ENCODE data around the gene TDRD3.

The TDRD3 gene

DNA sequence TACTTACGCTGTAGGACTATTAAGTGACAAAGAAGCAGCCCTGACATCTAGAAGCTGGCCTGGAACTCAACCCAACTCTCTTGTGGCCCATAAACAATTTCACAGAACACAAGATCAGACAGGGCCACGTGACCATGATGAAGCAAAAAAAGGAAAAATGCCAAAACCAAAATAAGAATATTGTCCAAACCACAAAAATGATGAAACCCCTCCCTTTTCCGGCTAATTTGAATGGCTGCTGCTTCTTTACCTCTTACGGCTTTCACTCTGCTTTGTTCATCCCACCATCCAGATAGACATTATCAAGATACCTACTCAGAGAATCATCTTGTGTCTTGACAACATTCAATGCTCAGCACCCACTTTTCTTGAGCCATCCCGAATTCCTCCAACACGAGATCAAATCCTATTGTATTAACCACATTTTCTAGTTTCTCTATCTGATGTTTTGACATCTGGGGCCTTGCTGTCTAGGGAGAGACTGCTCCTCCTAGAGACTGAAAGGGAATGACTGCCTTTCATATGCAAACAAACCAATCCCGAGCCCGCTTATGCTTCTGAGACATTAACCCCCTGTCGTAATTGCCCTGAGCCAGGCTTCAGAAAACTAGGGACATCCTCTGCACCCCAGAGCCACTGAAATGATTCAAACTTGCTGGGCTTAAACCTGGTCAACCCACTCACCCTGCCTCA lies 186.3 kb downstream of the TDRD3 start:
- no peak for DNase-seq

DNA sequence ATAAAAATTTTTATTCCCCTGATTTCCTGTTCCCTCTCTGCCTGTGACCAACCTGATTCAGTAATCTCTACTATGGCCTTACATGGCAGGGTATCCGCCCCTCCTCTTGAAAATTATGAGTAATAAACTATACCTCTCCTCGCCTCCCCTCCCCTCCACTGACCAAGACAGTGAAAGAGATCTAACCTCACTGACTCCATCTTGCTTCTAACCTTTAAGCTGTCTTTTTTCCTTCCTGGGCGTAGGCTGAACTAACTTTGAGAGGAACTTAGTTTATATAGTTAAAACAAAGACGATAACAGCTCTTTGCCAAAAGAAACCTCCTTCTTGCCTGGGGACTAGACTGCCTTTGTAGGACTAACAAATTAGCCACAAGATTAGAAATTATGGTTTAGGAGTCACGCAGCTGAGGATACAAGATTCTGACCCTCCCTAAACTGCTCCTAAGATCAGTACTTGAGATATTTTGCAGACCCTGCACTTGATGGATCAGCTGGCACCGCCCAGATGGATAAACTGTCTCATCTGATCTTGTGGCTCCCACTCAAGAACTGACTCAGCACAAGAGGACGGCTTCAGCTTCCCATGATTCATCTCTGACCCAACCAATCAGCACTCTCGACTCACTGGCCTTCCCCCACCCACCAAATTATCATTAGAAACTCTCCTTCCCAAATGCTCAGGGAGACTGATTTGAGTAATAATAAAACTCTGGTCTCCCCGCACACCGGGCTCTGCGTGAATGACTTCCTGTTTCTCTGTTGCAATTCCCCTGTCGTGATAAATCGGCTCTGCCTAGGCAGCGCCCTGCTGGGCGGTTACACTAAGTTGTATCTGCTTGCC lies 187.1 kb downstream of the TDRD3 start:
- no peak for DNase-seq

DNA sequence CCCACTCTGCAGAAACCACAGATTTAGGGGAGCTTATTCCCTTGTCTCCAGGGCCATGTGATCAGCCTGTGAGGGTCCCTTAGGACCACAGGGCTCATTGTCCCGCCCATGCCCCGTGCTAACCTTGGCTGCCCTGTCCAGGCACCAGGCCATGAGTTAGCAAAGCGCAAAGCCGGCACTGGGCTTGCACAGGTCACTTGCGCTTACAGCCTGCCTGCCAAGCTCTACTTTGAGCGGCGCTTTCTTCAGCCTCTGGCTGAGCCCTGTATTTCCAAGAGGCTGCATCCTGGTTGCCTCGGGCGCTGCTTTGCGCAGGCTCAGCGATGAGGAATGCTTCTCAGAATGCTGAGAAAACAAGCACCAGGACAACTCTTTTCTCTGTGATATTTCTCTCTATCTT lies 188.0 kb downstream of the TDRD3 start:
- no peak for DNase-seq

DNA sequence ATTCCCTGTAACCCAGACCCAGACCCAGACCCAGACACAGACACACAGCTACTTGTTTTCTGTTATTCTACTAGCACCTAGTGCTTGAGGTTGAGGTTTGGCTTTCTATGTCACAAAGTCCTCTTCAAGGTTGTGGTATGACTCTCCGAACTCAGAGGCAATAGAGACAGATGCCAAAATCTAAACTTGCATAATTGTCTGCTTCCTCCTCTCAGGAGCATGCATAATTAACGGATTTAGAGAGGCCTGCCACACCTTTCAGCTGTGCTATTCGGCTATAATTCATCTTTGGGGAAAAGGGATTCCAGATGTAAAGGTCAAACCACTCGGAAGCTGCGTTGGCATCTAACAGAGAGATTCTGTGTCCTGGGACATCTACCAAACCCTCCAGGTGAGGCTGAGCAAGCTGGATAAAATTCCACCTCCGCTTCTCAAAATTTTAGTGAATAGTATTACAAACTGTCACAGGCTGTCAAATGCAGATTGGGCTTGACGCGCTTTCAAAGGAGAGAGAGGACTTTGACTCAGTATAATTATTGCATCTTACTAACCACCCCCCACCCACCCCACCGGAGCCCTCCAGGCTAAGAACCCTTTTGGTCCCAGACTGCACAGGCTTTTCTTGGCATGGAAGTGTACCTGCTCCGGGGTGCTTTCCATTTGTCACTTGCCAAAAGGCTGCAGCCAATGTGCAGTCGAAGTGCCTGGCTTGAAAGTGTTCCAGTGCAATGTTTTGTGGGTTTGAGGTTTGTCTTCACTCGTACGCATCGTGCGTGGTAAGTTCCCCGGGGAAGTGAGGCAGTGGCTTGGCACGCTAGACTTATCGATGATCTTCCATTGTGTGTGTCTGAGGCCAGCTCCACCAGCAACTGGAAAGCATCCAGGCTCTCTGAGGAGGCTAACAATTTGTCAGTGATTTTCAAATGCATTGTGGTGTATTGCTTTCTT lies 194.1 kb downstream of the TDRD3 start:
- no peak for DNase-seq

DNA sequence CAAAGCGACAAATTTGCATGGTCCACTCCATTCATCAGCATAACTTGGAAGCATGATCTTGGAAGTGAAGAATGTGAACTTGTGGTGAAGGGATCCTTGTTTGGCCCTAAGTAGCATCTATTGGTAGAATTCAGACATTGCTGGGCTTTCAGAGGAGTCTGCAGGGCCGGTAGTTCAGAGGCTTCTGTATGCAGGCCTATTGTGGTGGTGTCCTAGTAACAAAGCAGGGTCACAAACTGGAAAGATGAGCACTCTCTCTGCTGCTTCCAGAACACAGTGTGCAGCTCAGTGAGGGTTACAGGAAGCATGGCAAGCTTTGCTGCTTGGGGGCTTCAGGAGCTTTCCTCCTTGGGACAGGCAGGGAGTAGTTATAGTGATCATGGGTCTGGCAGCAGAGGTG lies 206.0 kb downstream of the TDRD3 start:
- no peak for DNase-seq

DNA sequence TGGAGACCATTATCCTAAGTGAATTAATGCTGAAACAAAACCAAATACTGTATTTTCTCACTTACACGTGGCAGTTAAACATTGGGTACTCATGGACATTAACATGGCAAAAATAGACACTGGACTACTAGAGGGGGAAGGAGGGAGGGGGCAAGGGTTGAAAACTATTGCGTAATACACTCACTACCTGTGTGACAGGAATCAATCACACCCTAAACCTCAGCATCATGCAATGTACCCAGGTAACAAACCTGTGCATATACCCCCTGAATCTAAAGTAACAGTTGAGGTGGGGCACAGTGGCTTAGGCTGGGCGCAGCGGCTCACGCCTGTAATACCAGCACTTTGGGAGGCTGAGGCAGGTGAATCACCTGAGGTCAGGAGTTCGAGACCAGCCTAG lies 207.0 kb downstream of the TDRD3 start:
- DNase-seq, result no peak

DNA sequence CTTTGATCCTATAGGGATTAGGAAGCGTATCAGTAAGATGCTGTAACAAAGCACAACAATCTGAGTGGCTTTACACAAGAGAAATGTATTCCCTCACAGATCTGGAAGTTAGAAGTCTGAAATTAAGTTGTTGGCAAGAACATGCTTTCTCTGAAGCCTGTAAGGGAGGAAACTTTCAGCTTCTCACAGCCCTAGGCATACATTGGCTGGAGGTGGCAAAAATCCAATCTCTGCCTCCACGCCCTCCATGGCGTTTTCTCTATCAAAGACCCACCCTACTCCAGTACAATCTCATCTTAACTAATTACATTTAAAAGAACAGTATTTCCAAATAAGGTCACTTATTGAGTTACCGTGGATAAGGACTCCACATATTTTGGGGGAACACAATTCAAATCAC lies 211.9 kb downstream of the TDRD3 start:
- DNase-seq, result no peak

DNA sequence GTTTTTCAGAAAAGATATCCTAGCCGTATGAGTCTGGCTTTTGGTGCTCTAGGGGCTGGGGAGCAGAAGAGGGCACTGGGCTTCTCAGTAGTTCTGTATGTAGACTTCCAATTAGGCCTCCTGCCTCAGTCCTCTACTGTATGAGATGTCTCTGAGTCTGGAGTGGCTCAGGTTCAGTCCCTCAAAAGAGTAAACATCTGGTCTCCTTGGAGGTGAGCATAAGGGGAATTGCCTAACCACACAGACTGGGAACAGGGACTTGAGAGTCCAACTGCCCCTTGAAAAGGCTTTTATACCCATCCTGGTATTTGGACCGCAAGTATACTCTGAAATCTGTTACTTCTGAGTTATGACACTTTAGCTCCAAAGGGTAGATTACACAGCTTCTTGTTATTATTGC lies 214.5 kb downstream of the TDRD3 start:
- no peak for DNase-seq

DNA sequence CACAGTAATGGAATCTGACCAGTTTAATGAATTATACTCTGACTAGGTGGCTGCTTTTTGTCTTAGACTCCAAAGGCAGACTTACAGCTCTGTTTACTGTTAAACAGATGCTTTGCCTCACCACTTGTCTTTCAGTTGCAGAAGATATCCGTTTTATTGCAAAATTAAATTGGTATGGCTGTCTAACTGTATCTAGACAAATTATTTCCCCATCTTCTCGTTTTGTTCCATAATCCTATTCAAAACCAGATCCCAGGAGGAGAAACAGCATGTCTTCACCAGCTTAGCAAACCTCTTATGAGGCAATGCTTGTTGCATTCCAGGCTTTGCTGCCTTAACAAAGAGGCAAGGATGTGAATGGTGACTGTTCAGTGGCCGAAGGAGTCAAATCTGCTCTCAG lies 215.6 kb downstream of the TDRD3 start:
- no peak for DNase-seq

DNA sequence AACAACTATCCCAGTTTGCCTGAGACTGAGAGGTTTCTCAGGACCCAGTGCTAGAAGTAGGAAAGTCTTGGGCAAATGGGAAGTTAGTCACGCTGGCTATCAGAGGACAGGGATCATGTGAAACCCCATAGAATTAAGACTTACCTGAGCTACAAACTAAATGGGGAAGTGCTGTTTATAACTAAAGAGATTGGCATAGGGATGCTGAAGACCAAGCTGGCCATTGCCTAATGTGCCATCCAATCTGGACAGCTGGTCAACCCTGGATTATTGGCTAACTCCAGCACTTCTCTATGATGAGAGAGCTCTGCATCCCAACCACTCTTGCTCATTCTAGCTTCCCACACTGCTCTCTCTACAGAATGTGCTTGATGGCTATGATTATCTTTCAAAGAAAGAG lies 216.1 kb downstream of the TDRD3 start:
- DNase-seq, result no peak

DNA sequence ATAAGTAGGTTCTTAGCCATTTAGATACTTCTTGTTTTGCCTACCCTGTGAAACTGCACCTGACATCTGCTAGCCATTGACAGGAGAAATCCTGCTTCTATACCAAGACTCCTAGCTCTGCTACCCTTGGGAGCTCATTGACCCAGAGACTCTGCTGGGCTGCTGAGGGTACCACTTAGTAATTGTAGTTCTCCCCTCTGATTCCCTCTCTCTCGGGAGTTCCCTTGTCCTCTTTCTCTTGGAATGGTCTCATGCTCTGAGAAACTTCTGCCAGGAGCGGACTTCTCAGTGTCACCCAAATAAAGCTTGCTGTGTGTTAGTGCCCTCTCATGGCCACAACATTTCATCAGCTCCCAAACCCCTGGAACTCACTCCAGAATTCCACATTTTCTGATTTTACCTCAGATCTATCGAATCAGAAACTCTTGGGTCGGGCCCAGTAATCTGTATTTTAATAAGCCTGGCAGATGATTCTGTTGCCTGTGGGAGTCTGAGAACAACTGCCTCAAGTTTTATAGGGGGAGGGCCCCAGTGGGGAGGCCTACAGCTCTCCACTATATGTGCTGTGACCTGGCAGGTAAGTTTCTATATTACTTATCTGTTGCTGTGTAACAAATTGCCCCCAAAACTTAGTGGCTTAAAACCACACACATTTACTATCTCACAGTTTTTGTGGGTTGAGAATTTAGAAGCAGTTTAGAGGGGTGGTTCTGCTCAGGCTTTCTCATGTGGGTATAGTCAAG lies 221.1 kb downstream of the TDRD3 start:
- no peak for DNase-seq

DNA sequence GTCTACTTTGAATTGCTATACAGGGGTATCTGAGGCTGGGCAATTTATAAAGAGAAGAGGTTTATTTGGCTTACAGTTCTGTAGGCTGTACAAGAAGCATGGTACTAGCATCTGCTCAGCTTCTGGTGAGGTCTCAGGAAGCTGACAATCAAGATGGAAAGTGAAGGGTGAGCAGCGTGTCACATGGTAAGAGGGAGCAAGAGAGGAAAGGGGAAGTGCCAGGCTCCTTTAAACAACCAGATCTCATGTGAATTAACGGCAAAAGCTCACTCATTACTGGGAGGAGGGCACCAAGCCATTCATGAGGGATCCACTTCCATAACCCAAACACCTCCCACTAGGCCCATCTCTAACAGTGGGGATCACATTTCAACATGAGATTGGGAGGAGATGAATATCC lies 222.4 kb downstream of the TDRD3 start:
- no peak for DNase-seq

DNA sequence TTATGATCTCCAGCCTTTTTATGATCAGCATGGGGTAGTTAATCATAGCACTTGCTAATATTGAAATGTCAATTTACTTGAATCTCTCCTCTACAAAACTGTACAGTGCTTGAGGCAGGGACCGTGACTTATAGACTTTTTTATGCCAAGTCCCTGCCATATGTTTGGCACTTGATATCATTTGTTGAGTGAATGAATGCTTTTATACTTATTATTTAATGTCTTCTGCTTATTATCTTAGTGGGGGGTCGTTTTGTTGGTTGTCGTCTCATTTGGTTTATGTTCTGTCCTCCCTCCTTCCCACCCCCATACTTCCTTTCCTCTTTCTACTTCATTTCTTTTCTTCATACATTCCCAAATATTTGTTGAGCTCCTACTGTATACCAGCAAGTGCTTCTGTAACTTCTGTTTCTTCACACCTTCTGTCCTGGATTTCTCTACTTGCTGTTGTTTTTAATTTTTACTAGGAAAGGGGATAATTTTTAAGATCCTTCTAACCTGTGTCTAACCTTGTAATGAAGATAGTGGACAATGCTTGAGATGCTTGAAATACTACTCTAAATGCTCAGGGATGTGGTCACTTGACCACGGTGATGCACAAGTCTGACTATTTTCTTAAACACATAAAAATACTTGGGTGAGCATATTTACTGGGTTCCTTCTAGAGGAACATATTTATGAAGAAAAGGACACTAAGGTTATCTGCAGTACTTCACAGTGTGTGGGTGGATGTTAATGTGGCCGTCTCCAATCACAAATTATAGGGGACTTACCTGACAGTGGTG lies 223.8 kb downstream of the TDRD3 start:
- no peak for DNase-seq

DNA sequence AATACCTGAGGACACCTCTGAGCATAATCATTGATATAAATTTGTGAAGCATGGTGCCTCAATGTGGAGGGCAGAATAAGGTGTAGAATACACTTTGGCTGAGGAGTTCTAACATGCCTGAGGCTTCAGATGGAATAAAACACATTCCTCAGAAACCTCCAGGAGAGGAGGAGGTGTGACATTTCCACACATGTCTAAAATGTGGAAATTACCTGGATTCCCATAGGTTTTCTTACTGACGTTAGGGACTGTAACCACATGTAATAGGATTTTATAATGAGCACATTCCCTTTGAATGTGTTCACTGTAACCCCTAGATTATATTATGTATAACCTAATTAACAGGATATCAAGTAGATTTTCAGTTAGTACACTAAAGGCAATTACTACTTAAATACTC lies 226.1 kb downstream of the TDRD3 start:
- no peak for DNase-seq

Data from SHP77 treated with DMSO at 0.1 percent for 48 hours (cell line).